Progenitor cell of endocrine pancreas (in vitro differentiated cells): ENCODE results near the gene CLDN24. TPM values are rescaled to one million over a fixed set of nuclear protein-coding genes. Genes with fewer than 3 reads are reported as not detected.

Experiments used
- DNase-seq: peaks from one replicate; pipeline ENCODE4 v3.0.0; 2021; ENCODE audit warnings: low spot score; ENCODE audit not compliant: unreplicated experiment
- H3K27ac Mint-ChIP-seq: 2 replicates; pipeline ENCODE4 v1.8.0; 2021; ENCODE audit warnings: mild to moderate bottlenecking, moderate library complexity, mixed read lengths
- H3K27me3 Mint-ChIP-seq: 2 replicates; pipeline ENCODE4 v1.8.0; 2021; ENCODE audit warnings: mixed read lengths
- H3K36me3 Mint-ChIP-seq: 2 replicates; pipeline ENCODE4 v1.8.0; 2022; ENCODE audit warnings: mixed read lengths; ENCODE audit not compliant: insufficient read depth
- H3K4me1 Mint-ChIP-seq: 2 replicates; pipeline ENCODE4 v1.8.0; 2021; ENCODE audit warnings: low read depth, mixed read lengths
- H3K4me3 Mint-ChIP-seq: 2 replicates; pipeline ENCODE4 v1.8.0; 2021; ENCODE audit warnings: low read depth, mild to moderate bottlenecking, moderate library complexity, mixed read lengths
- H3K9me3 Mint-ChIP-seq: 2 replicates; pipeline ENCODE4 v1.8.0; 2021; ENCODE audit warnings: low read depth, mixed read lengths
- total RNA-seq: library from RNA; stranded (reverse); gene quantifications from 2 replicates; pipeline ENCODE4 v1.2.1, GENCODE V29; 2021
- TF ChIP-seq, protein P1 (sequence below): fragments of 200-600 bp; sonication (generic); IDR thresholded peaks from one replicate; pipeline ENCODE4 v1.5.0; 2021; ENCODE audit warnings: antibody characterized with exemption, mild to moderate bottlenecking; ENCODE audit not compliant: unreplicated experiment

CLDN24 gene
- total RNA-seq, 1 donor from 2014 or later, result not detected

GRCh38 chr4:183287309-183287659 lies 34.9 kb downstream of the CLDN24 start:
- no peak for DNase-seq
- peaks cover 8% of the 10 kb centered on the region for H3K4me1 Mint-ChIP-seq
- H3K27me3 Mint-ChIP-seq, result no peaks in the 10 kb centered on the region
- H3K27ac Mint-ChIP-seq, result no peak overlapping the region
- H3K9me3 Mint-ChIP-seq, result no peaks in the 10 kb centered on the region
- TF ChIP-seq, protein P1, sequence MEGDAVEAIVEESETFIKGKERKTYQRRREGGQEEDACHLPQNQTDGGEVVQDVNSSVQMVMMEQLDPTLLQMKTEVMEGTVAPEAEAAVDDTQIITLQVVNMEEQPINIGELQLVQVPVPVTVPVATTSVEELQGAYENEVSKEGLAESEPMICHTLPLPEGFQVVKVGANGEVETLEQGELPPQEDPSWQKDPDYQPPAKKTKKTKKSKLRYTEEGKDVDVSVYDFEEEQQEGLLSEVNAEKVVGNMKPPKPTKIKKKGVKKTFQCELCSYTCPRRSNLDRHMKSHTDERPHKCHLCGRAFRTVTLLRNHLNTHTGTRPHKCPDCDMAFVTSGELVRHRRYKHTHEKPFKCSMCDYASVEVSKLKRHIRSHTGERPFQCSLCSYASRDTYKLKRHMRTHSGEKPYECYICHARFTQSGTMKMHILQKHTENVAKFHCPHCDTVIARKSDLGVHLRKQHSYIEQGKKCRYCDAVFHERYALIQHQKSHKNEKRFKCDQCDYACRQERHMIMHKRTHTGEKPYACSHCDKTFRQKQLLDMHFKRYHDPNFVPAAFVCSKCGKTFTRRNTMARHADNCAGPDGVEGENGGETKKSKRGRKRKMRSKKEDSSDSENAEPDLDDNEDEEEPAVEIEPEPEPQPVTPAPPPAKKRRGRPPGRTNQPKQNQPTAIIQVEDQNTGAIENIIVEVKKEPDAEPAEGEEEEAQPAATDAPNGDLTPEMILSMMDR, result no peak
- no peak overlapping the region for H3K4me3 Mint-ChIP-seq
- H3K36me3 Mint-ChIP-seq, result peaks cover 30% of the 10 kb centered on the region

GRCh38 chr4:183286590-183287308 lies 35.5 kb downstream of the CLDN24 start:
- Mint-ChIP-seq H3K36me3 (peaks cover 33% of the 10 kb centered on the region), H3K27ac (no peak overlapping the region), H3K9me3 (no peaks in the 10 kb centered on the region), H3K4me1 (peaks cover 13% of the 10 kb centered on the region), H3K27me3 (no peaks in the 10 kb centered on the region), H3K4me3 (no peak overlapping the region)
- DNase-seq, result no peak
- TF ChIP-seq, protein P1, result no peak

DNA sequence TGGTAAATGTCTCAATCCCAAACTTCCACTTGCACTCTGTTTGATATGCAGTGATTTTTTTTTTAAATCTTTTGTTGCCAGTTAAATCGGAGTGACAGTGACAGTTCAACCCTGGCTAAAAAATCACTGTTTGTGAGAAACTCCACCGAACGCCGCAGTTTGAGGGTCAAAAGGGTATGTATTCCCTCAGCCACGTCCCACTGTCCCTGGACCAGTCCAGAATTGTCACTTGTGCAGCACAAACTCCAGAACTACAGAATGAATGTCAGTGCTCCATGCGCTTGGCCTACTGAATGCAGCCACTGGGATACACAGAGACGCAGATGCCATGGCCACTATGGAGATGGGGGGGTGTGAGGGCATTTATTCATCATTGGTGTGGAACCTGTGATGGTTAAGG lies 36.3 kb downstream of the CLDN24 start:
- Mint-ChIP-seq H3K27ac (no peak overlapping the region), H3K4me3 (no peak overlapping the region), H3K27me3 (no peaks in the 10 kb centered on the region), H3K4me1 (peaks cover 13% of the 10 kb centered on the region), H3K9me3 (no peaks in the 10 kb centered on the region), H3K36me3 (peaks cover 28% of the 10 kb centered on the region)
- DNase-seq, result no peak
- TF ChIP-seq, protein P1, result no peak

DNA sequence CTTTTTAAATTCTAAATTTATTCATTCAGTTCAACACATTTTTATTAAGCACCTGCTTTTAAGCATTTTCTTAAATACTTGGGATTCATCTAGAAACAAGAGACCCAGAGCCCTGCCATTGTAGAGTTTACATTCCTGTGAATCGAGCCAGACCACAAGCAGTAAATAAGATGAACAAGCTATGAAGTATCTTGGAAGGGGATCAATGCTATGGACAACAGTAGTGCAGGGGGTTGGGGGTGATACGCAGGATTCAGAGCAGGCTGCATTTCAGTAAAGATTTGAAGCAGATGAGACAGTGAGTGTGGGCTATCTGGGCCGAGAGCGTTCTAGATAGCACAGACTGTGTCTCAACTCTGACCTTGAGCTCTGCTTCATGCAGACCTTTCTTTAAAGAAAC lies 37.3 kb downstream of the CLDN24 start:
- no peak for DNase-seq
- Mint-ChIP-seq H3K4me1 (peaks cover 15% of the 10 kb centered on the region), H3K36me3 (peaks cover 26% of the 10 kb centered on the region), H3K27me3 (no peaks in the 10 kb centered on the region), H3K9me3 (no peaks in the 10 kb centered on the region), H3K27ac (no peak overlapping the region), H3K4me3 (no peak overlapping the region)
- TF ChIP-seq, protein P1, result no peak

DNA sequence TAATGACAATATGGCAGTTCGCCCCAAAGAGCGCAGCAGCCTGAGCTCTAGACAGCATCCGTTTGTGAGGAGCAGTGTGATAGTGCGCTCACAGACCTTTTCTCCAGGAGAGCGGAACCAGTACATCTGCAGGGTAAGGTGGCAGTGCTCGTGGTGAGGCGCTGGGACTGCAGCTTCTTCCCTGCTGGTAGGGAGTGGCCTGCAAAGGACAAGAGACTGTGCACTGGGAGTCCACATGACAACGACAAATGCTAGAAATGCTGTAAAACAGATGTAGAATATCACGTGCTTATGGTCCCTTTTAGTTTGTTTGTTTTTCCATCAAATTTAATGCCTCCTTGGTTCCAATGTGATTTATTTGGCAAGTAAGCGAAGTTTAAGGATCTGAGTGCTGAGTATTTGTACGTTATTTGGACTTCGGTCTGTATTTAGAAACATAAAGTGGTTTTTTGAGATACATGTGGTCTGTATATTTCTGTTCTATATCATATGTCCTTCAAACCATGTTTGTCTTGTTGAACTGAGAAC lies 37.9 kb downstream of the CLDN24 start:
- TF ChIP-seq, protein P1, result no peak
- no peaks in the 10 kb centered on the region for H3K27me3 Mint-ChIP-seq
- H3K9me3 Mint-ChIP-seq, result no peaks in the 10 kb centered on the region
- peaks cover 25% of the 10 kb centered on the region for H3K36me3 Mint-ChIP-seq
- DNase-seq, result no peak
- H3K4me1 Mint-ChIP-seq, result peaks cover 15% of the 10 kb centered on the region
- no peak overlapping the region for H3K4me3 Mint-ChIP-seq
- H3K27ac Mint-ChIP-seq, result no peak overlapping the region
